Effector CD4-positive, alpha-beta T cell (primary cell): ENCODE data around the gene AADAC.
"Not testable (repeated sequence)": the region's sequence is repeated elsewhere in the genome, so short reads cannot be mapped to it uniquely, and the experiment has no call there.

Source experiments
- DNase-seq: peaks from one replicate; pipeline ENCODE4 v3.0.0-alpha.2; 2020

AADAC gene

DNA sequence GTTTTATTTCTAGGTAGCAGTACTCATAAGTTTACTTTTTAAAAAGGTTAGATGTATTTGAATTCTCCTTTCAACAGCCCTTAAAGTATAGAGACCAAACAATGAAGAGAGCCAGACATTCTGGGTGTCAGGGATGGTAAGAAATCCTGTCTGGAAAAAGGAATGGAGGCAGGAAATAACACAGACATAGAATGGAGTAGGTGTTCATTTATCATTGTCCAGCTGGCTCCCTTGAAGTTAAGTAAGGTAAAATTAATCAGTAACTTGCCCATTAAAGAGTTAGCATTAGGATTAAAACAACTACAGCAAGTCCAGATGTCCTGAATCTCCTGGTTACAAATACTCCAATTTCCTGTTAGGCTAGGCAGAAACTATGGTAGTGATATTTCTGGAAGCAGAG, 46.0 kb downstream of the AADAC start:
- DNase-seq = no peak

DNA sequence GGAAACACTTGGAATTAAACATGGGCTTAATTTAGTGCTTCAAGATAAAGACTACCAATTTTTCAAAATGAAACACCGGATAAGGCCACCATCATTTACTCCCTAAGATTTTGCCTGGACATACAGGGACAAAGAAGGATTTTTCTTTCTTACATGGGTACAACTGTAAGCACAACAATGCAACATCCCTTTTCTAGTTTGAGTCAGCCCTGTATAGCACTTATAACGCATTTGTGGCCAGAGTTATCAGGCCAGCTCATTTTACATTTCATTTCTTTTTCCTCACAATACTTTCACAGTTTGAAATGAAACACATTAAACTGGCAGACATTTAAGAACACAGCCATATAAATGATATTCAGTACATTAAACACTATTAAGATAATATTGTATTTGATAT, 49.7 kb downstream of the AADAC start:
- DNase-seq = no peak

DNA sequence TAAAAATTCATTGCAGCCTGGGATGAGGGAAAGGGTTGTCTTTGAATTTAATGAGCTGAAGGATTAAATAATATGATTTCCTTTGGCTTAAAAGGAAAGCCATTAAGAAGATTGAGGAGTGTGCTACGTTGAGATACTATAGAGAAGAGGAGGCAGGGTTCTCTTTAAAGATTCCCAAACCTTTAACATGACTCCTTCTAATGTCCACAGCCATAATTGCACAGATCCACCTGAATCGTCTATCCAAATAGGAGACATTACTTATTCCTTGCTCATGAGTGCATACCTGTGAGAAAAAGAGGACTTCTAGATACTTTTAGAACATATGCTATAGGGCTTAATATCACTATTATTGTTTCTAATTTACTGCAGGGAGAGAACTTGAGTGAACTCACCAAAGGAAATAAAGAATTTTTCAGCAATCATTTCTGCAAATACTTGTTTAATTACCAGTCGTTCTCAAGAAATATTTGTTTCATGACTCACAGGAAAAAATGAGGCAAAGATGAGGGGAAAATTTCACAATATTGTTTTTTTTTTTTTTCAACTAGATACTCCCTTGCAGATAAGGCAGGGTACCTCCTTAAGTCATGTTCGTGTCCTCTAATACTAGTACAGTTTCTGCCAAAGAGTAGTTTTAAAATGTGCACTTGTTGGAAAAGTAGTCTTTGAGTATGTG, 50.6 kb downstream of the AADAC start:
- no peak for DNase-seq

DNA sequence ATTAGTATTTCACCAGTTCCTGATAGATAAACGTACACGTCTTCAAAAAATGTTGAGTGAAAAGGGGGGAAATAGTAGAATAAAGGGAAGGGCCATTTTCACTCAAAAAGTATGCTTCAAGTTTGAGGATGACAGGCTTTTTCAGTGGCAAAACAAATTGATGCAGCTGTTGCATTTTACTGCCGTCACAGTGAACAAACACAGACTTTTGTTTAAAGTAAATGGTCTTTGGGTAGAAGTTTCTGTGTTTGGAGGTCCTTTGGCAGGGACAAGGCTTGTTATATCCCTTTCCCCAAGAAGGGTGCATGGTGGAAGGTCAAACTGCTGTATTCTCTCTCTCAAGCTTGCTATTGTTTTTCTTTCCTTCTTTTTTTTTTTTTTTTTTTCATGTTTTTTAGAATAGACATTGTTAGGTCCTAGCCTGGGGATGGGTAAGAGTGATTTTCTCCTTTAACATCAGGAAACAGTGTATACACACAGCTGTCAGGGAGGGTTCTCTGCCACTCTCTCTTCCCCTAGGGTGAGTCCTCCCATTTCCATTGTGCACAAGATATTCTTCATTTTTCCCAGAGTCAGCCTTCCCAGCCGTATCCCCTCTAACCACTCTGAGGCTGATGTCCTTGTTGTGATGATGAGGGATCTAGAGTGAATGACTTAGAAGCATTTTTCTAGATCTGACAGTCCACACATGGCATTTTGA, 52.9 kb downstream of the AADAC start:
- no peak for DNase-seq

DNA sequence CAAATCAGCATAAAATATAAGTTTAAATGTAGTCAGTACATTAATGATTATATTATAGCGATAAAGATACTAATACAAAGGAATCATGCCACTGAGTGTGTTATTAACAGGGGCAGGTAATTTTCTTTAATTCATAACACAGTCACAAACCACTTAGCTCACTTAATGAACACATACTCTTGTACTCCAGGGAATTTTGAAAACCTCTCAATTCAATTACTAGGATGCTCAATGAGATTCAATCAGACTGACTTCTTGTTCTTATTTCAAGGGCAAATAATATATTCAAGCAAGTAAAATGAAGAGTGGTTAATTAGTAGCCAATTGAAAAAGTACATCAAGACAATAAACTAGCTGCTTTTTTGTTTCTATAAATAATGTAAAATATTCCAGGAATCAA, 53.8 kb downstream of the AADAC start:
- no peak for DNase-seq

DNA sequence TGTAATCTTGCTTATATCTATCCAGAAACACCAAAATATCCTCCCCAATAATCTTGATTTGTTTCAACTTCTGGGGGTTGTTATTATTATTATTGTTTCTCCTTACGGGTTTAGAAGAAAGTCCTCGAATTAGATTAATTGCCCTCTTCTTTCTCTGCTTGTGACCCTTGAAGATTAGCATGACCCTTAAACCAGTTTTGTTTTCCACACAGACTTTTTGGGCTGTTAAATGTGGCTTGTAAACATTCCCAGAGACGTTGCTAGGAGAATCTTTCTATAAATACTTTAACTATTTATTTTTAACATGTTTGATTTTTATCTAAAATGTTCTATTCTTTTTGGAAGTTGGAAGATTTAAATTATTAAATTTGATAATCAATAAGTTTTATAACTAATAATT, 55.3 kb downstream of the AADAC start:
- DNase-seq = no peak

DNA sequence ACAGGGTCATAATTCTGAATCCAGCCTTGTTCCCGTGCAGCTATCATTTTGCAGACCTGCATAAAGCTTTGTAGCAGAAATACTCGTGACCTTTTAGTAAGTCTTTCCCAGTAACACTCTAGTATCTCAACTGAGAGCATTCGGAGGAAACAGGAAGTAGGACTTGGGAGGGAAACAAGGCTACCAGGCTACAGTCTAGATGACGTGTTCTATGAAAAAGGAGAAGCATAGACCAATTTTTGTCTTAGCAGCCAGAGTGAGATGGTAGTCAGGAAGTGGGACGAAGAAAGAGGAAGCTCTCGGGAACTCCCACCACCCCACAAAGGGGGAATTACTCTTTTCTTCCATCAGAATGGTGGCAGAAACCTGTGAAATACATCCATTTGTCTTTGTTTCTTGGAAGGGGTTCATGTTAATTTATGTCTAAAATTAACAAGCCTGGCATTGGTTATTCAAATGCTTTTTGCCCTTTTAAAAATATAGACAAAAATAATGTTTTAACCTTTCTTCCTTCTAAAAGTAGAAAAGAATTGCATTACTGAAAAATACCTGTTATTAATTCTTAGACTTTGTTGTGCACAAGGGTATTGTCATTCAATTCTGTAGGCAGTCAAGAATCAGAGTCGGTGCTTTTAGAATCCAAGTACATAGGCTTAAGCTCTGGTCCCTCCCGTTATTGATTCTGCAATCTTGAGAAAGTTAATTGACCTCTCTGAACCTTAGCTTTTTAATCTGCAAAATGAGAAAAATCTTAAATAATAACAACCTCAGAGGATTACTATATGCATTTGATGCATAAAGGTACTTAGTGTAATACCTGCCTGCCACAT, 57.9 kb downstream of the AADAC start:
- DNase-seq = no peak

DNA sequence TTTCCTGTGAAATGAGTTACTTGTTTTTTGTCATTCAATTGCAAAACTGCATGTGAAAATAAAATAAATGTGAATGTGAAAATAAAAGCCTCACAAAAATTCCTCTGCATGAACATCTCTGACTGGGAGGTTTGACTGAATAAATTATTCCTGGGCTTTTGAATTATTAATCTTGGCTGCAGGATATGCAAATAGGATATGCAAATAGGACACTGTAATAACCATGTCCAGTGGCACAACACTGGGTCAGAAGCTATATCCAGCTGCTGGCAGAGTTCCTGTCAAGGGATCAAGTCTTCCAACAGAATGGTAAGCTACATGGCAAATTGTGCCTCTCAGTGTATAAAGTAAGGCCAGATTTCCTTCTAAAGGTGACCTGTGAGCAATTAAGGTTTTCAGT, 59.5 kb downstream of the AADAC start, which contains the start of gene SUCNR1:
Gene SUCNR1, plus strand, starts transcription at position 246 of the 400 bp plus-strand sequence. CDS start 6,250 bp downstream, outside the sequence.
- no peak for DNase-seq

DNA sequence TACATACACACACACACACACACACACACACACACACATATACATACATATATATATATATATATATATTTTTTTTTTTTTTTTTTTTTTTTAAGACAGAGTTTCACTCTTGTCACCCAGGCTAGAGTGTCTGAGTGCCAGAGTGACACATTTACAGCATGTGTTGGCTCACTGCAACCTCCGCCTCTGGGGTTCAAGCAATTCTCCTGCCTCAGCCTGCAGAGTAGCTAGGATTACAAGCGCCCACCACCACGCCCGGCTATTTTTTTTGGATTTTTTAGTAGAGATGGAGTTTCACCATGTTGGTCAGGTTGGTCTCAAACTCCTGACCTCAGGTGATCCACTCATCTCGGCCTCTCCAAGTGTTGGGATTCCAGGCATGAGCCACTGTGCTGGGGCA, 60.2 kb downstream of the AADAC start:
- DNase-seq = not testable (repeated sequence)

DNA sequence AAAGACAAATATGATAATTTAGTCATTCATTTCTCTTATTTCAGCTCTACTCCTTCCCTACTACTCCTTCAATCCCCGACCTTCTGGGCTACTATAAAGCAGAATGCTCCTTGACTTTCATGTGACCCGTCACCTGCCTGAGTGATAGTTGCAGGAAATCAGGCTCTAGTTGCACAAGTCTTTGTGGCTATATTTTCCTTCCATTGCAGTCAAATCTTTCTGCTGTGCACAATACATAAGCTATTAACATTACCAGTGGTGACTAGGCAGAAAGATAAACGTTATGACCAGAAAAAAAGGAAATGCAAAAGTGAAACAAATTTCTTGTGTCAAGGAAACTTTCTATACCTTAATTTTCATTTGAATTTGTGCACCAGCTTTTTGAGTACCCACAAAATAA, 61.8 kb downstream of the AADAC start:
- DNase-seq = no peak

DNA sequence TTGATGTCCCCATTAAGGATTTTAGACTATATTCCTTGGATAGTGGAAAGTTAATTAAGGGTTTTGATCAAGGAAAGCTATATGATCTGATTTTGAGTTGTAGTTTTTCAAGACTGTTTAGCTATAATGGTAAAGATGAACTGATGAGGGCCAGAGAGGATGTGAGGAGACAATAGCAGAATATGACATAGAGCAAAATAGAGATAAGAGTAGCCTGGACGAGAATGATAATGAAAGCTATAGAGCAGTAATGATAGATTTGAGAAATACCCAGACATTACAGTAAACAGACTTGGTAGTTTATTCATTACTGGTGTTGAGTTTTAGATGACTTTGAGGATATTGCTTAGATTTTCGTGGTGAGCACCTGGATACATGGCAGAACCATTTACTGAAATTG, 63.4 kb downstream of the AADAC start:
- DNase-seq = no peak
